ENCODE measurements around the gene NLRC5. TPM values are rescaled to one million over a fixed set of nuclear protein-coding genes. Genes with fewer than 3 reads are reported as not detected.

NLRC5 gene
- total RNA-seq, 2 experiments from 2014 or later, result 424 to 434 TPM

DNA sequence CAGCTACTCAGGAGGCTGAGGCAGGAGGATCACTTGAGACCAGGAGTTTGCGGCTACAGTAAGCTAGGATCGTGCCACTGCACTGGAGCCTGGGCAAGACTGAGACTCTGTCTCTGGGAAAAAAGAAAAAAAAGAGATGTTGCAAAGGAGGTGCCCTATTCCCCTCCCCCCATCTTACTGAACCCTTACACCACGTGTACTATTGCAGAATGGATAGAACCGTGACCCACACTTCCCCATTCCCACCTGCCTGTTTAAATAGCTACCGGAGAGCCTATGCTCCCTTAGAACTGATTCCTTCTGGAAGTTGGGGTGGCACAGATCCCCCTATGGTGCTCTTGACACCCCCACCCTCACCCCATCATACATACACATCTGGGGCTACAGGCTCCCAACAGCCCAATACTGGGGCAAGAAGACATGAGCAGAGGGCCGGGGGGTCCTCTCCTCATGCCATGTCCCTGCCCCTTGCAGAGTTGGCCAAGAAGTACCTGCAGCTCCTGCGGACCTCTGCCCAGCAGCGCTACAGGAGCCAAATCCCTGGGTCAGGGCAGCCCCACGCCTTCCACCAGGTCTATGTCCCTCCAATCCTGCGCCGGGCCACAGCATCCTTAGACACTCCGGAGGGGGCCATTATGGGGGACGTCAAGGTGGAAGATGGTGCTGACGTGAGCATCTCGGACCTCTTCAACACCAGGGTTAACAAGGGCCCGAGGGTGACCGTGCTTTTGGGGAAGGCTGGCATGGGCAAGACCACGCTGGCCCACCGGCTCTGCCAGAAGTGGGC, 35.7 kb downstream of the NLRC5 start:
- ATAC-seq (ENCODE audit: poor library complexity), result no peak
- CTCF ChIA-PET, result interaction anchor here (1.3 to 3.1 kb wide), 2 partner anchors 36 to 61 kb away, joined by 3 to 17 read pairs; partner anchors contain the start of gene NLRC5

DNA sequence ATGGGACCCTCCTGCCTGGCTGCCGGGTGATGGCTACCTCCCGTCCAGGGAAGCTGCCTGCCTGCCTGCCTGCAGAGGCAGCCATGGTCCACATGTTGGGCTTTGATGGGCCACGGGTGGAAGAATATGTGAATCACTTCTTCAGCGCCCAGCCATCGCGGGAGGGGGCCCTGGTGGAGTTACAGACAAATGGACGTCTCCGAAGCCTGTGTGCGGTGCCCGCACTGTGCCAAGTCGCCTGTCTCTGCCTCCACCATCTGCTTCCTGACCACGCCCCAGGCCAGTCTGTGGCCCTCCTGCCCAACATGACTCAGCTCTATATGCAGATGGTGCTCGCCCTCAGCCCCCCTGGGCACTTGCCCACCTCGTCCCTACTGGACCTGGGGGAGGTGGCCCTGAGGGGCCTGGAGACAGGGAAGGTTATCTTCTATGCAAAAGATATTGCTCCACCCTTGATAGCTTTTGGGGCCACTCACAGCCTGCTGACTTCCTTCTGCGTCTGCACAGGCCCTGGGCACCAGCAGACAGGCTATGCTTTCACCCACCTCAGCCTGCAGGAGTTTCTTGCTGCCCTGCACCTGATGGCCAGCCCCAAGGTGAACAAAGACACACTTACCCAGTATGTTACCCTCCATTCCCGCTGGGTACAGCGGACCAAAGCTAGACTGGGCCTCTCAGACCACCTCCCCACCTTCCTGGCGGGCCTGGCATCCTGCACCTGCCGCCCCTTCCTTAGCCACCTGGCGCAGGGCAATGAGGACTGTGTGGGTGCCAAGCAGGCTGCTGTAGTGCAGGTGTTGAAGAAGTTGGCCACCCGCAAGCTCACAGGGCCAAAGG, 36.8 kb downstream of the NLRC5 start:
- ChIA-PET CTCF (interaction anchor here (2.1 kb wide), 1 partner anchor 62 kb away, joined by 8 read pairs; no protein-coding TSS in a partner anchor), POLR2A (interaction anchor here (1.1 to 7.0 kb wide), 4 partner anchors 13 to 37 kb away, joined by 3 to 55 read pairs (median 42); partner anchors contain the start of gene NLRC5)
- H3K27ac ChIP-seq (ENCODE audit: low read depth in 1 of 2, low read length in 2 of 2), result peak overlapping the region; percentile 4 to 32
- no peak overlapping the region for H3K4me3 ChIP-seq (ENCODE audit: low read length)
- ATAC-seq (ENCODE audit: poor library complexity) (no peak), DNase-seq (peak in 1 of 14 experiments; percentile 38)
- Mint-ChIP-seq H3K4me1 (ENCODE audit: low read depth) (peaks cover 93% of the 10 kb centered on the region), H3K36me3 (ENCODE audit: low read depth) (peaks cover 96% of the 10 kb centered on the region), H3K4me3 (no peak overlapping the region), H3K27ac (peak overlapping the region; percentile 84), H3K9me3 (no peaks in the 10 kb centered on the region), H3K27me3 (no peaks in the 10 kb centered on the region)
- intact Hi-C loops (cut with DNase I, micrococcal nuclease), result loop anchor here in 1 of 2 experiments (5.0 kb wide), 1 partner anchor 34 kb away; no protein-coding TSS in a partner anchor
- H3K36me3 ChIP-seq (ENCODE audit: insufficient read depth, low read length), result peaks cover 92% of the 10 kb centered on the region
- H3K9me3 ChIP-seq (ENCODE audit: control insufficient read depth in 1 of 2, insufficient read depth in 1 of 2, low read length in 2 of 2), result no peaks in the 10 kb centered on the region
- TF ChIP-seq, protein P1, sequence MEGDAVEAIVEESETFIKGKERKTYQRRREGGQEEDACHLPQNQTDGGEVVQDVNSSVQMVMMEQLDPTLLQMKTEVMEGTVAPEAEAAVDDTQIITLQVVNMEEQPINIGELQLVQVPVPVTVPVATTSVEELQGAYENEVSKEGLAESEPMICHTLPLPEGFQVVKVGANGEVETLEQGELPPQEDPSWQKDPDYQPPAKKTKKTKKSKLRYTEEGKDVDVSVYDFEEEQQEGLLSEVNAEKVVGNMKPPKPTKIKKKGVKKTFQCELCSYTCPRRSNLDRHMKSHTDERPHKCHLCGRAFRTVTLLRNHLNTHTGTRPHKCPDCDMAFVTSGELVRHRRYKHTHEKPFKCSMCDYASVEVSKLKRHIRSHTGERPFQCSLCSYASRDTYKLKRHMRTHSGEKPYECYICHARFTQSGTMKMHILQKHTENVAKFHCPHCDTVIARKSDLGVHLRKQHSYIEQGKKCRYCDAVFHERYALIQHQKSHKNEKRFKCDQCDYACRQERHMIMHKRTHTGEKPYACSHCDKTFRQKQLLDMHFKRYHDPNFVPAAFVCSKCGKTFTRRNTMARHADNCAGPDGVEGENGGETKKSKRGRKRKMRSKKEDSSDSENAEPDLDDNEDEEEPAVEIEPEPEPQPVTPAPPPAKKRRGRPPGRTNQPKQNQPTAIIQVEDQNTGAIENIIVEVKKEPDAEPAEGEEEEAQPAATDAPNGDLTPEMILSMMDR (IDR thresholded peaks at IDR 0.05), result no peak
- H3K4me1 ChIP-seq (ENCODE audit: insufficient read depth, low read length), result peaks cover 94% of the 10 kb centered on the region
- no peaks in the 10 kb centered on the region for H3K27me3 ChIP-seq (ENCODE audit: control insufficient read depth in 1 of 2, insufficient read depth in 2 of 2, low read length in 2 of 2)

More for the DNA sequence above, 35.7 kb downstream of the NLRC5 start:
- no peaks in the 10 kb centered on the region for H3K27me3 Mint-ChIP-seq
- no peak overlapping the region for H3K4me3 ChIP-seq (ENCODE audit: low read length)
- no peaks in the 10 kb centered on the region for H3K9me3 Mint-ChIP-seq
- peaks cover 94% of the 10 kb centered on the region for H3K4me1 Mint-ChIP-seq (ENCODE audit: low read depth)
- peaks cover 95% of the 10 kb centered on the region for H3K4me1 ChIP-seq (ENCODE audit: insufficient read depth, low read length)
- TF ChIP-seq, protein P1 (IDR thresholded peaks at IDR 0.05), result no peak
- peak overlapping the region; percentile 84 for H3K27ac Mint-ChIP-seq
- H3K4me3 Mint-ChIP-seq, result peak overlapping the region; percentile 34
- peaks cover 92% of the 10 kb centered on the region for H3K36me3 ChIP-seq (ENCODE audit: insufficient read depth, low read length)
- intact Hi-C loops (cut with DNase I, micrococcal nuclease), result loop anchor here in 1 of 2 experiments (5.0 kb wide), 1 partner anchor 33 kb away; no protein-coding TSS in a partner anchor
- H3K9me3 ChIP-seq (ENCODE audit: control insufficient read depth in 1 of 2, insufficient read depth in 1 of 2, low read length in 2 of 2), result no peaks in the 10 kb centered on the region
- H3K27me3 ChIP-seq (ENCODE audit: control insufficient read depth in 1 of 2, insufficient read depth in 2 of 2, low read length in 2 of 2), result no peaks in the 10 kb centered on the region
- POLR2A ChIA-PET, result interaction anchor here (2.8 to 7.0 kb wide), 4 partner anchors 14 to 36 kb away, joined by 27 to 55 read pairs (median 42); partner anchors contain the start of gene NLRC5
- peaks cover 97% of the 10 kb centered on the region for H3K36me3 Mint-ChIP-seq (ENCODE audit: low read depth)
- DNase-seq, result peak in 1 of 14 experiments; percentile 32
- H3K27ac ChIP-seq (ENCODE audit: low read depth in 1 of 2, low read length in 2 of 2), result no peak overlapping the region

DNA sequence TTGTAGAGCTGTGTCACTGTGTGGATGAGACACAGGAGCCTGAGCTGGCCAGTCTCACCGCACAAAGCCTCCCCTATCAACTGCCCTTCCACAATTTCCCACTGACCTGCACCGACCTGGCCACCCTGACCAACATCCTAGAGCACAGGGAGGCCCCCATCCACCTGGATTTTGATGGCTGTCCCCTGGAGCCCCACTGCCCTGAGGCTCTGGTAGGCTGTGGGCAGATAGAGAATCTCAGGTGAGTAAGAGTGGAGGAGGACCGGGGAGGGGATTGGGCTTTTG, 37.4 kb downstream of the NLRC5 start:
- H3K4me3 ChIP-seq (ENCODE audit: low read length), result no peak overlapping the region
- H3K27me3 Mint-ChIP-seq, result no peaks in the 10 kb centered on the region
- H3K4me1 ChIP-seq (ENCODE audit: insufficient read depth, low read length), result peaks cover 92% of the 10 kb centered on the region
- H3K4me3 Mint-ChIP-seq, result peak overlapping the region; percentile 48
- ChIA-PET POLR2A (interaction anchor here (0.7 to 7.0 kb wide), 5 partner anchors 10 to 38 kb away, joined by 3 to 55 read pairs (median 5); partner anchors contain the start of gene NLRC5), CTCF (interaction anchor here (1.6 to 2.1 kb wide), 2 partner anchors 15 to 62 kb away, joined by 6 to 8 read pairs; no protein-coding TSS in a partner anchor)
- no peaks in the 10 kb centered on the region for H3K9me3 ChIP-seq (ENCODE audit: control insufficient read depth in 1 of 2, insufficient read depth in 1 of 2, low read length in 2 of 2)
- peaks cover 87% of the 10 kb centered on the region for H3K4me1 Mint-ChIP-seq (ENCODE audit: low read depth)
- peak overlapping the region; percentile 84 for H3K27ac Mint-ChIP-seq
- DNase-seq (no peak), ATAC-seq (ENCODE audit: poor library complexity) (no peak)
- peaks cover 92% of the 10 kb centered on the region for H3K36me3 ChIP-seq (ENCODE audit: insufficient read depth, low read length)
- peaks cover 96% of the 10 kb centered on the region for H3K36me3 Mint-ChIP-seq (ENCODE audit: low read depth)
- H3K9me3 Mint-ChIP-seq, result no peaks in the 10 kb centered on the region
- TF ChIP-seq, protein P1 (IDR thresholded peaks at IDR 0.05), result no peak
- intact Hi-C loops (cut with DNase I, micrococcal nuclease), result loop anchor here in 1 of 2 experiments (5.0 kb wide), 1 partner anchor 34 kb away; no protein-coding TSS in a partner anchor
- no peaks in the 10 kb centered on the region for H3K27me3 ChIP-seq (ENCODE audit: control insufficient read depth in 1 of 2, insufficient read depth in 2 of 2, low read length in 2 of 2)
- H3K27ac ChIP-seq (ENCODE audit: low read depth in 1 of 2, low read length in 2 of 2), result peak overlapping the region; percentile 4 to 32
